SK-N-SH treated with all-trans-retinoic acid at 6 μM for 48 hours (cell line): ENCODE measurements around the gene SORCS1.

Experiments used
- BACH2 ChIP-seq: fragments of 250-450 bp; sonication (Bioruptor Pico); IDR thresholded peaks from 2 replicates; pipeline ENCODE4 v1.9.0; 2021; ENCODE audit warnings: mild to moderate bottlenecking, borderline replicate concordance
- CSRNP3 ChIP-seq: fragments of 250-450 bp; sonication (Bioruptor Pico); IDR thresholded peaks from 2 replicates; pipeline ENCODE4 v1.5.1; 2021; ENCODE audit warnings: mild to moderate bottlenecking, moderate library complexity
- TCF4 ChIP-seq: fragments of 250-450 bp; sonication (Bioruptor Pico); IDR thresholded peaks from 2 replicates; pipeline ENCODE4 v1.8.0; 2021; ENCODE audit warnings: mild to moderate bottlenecking, moderate library complexity, borderline replicate concordance
- ZNF565 ChIP-seq: fragments of 450-650 bp; formaldehyde crosslinking; conservative IDR thresholded peaks from 2 replicates; pipeline ENCODE4 v1.5.0; 2020; ENCODE audit warnings: low read depth, mild to moderate bottlenecking, moderate library complexity
- ZNF8 ChIP-seq: fragments of 450-650 bp; formaldehyde crosslinking; IDR thresholded peaks from 2 replicates; pipeline ENCODE4 v1.5.0; 2020; ENCODE audit warnings: mild to moderate bottlenecking, moderate library complexity
- TF ChIP-seq, protein P1 (sequence below): fragments of 250-450 bp; sonication (Bioruptor Pico); IDR thresholded peaks from 2 replicates; pipeline ENCODE4 v1.8.0; 2020; ENCODE audit warnings: mild to moderate bottlenecking, moderate library complexity, borderline replicate concordance

GRCh38 chr10:106978756-106979155, 185.8 kb downstream of the SORCS1 start:
- no peak for TF ChIP-seq ZNF565 (CRISPR knock-in tag)
- TF ChIP-seq TCF4 (CRISPR knock-in tag), result no peak
- TF ChIP-seq, protein P1, sequence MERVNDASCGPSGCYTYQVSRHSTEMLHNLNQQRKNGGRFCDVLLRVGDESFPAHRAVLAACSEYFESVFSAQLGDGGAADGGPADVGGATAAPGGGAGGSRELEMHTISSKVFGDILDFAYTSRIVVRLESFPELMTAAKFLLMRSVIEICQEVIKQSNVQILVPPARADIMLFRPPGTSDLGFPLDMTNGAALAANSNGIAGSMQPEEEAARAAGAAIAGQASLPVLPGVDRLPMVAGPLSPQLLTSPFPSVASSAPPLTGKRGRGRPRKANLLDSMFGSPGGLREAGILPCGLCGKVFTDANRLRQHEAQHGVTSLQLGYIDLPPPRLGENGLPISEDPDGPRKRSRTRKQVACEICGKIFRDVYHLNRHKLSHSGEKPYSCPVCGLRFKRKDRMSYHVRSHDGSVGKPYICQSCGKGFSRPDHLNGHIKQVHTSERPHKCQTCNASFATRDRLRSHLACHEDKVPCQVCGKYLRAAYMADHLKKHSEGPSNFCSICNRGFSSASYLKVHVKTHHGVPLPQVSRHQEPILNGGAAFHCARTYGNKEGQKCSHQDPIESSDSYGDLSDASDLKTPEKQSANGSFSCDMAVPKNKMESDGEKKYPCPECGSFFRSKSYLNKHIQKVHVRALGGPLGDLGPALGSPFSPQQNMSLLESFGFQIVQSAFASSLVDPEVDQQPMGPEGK (CRISPR knock-in tag), result no peak
- no peak for TF ChIP-seq CSRNP3 (CRISPR knock-in tag)
- TF ChIP-seq BACH2 (CRISPR knock-in tag), result no peak
- no peak for TF ChIP-seq ZNF8
